GM23248 (cell line): ENCODE data around the gene LRRC31.

Experiments used
- EZH2 ChIP-seq: fragments of 200-600 bp; sonication (generic); IDR thresholded peaks from 2 replicates; pipeline ENCODE4 v1.6.1; 2018; ENCODE audit warnings: antibody characterized with exemption, mild to moderate bottlenecking; ENCODE audit not compliant: insufficient read depth, poor library complexity, severe bottlenecking
- EZH2phosphoT487 ChIP-seq: fragments of 200-600 bp; sonication (generic); IDR thresholded peaks from 2 replicates; pipeline ENCODE4 v1.6.1; 2018; ENCODE audit warnings: antibody characterized with exemption, moderate library complexity, mild to moderate bottlenecking, low read depth; ENCODE audit not compliant: insufficient read depth

GRCh38 chr3:169842960-169843359, 26.8 kb downstream of the LRRC31 start:
- TF ChIP-seq EZH2phosphoT487 (no peak), EZH2 (no peak)
